HG03025 (cell line): ENCODE data around the gene CD99L2.

Source experiments
- ATAC-seq: cut with Tn5 transposase; IDR thresholded peaks from one replicate; pipeline ENCODE4 v1.9.1; 2021; ENCODE audit warnings: mild to moderate bottlenecking, moderate library complexity; ENCODE audit not compliant: unreplicated experiment, low FRiP score

CD99L2 gene

DNA sequence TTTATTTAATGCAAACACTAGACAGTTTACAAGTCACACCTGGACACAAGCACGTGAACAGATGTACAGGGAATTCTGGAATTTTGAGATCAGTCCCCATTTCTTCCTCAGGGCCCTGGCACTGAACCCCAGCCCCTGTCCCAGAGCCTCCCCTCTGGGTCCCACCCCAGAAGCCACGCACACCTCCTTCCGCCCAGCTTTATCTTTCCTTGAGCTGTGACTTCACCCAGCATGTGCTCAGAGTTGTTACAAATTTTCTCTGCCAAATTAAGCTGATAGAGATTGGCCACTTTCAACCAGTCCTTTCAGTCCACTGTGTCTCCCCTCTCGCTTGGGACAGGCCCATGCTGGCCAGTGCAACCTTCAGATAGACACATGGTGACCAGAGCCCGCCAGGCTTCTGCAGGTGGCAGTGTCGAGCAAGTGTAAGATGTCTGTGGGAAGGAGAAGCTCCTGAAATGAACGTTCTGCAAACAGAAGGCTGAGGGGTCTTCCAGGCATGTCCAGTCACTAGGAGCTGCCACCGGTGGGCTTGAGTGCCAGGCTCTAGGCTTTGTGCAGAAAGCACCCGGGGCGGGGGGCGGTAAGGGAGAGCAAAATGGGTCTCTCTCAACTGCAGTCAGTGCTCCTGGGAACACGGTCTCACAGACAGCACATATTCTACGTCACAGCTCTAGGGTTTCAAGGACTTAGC lies 132.0 kb downstream of the CD99L2 start:
- no peak for ATAC-seq

DNA sequence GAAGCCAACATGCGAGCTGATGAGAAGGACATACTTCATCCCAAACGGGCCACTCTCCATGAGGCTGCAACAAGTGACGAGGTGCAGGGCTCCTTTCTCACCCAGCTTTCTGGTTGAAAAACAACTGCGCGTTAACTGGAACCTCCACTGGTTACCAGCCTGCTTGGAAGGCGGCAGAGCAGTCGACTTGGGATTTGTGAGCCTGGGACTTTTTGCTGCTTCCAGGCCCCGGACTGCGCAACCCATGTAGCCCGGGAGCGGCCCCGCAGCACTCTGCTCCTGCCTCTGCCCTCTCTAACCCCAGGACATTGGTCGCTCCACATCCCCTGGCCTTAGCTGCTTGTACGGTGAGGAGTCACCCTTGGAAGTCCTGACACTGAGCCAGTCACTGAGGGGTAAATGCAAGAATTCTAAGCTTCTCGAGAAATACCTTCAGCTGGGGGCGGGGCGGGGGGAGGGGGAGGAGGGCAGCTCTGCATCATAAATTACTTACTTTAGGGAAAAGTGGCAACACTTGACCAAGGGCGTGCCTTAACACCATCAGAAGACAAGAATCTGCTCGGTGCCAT lies 132.6 kb downstream of the CD99L2 start:
- no peak for ATAC-seq

DNA sequence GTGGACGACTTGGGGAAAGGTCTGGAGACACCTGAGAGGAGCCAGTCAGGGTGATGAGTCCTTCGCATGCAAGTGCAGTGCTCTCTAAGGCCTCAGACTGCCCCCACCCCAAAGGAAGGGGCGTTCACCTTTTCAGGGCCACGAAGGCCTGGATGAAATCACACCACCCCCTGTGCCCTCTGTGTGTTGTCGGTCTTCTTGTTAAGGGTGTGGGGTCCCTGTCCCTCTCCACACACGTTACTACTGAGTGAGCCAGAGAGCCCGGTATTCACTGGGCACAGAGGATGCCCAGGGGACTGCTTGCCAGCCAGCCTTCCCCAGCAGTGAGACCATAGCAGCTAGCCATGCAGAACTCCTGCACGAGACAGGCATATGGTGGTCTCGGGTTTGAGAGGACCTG lies 133.2 kb downstream of the CD99L2 start:
- no peak for ATAC-seq

DNA sequence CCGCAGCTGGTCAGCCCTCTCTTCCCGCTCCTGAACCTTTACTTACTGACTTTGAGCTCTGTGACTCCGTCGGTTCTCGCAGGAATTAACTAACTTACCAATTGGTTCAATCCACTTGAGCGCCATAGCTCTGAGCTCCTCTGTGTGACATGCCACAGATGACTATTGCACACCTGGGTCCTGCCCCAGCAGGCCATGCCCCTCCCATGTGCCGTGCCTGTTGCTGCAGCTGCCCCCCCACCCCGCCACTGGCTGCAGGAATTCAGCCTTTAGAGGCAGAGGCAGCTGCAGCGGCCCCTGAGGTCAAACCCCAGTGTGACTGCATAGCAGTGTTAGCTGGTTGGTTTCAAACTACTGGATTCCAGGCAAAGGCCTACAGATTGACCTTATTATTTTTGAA lies 134.7 kb downstream of the CD99L2 start:
- ATAC-seq: no peak

DNA sequence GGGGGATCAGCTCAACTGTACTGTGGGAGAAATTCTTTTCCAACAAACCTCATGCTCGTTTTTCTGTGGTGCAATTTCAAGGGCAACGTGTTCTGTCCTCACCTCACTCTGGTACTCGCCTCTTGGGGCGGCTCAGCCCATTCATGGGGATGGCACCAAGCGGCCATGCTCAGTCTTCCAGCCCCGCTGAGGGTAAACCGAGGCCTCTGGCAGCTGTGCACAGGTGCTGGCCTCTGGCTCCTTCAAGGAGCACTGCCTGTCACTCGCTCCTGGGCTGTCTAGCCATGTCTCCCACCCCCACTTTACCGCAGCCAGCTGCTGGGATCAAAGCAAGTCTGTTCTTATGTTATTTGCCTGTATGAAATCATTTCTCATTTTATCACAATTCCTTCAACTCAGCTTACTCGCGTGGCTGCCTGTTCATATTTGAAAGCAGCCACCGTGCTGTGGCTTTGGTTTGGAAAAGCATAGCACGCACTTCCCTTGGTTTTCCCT lies 135.1 kb downstream of the CD99L2 start:
- ATAC-seq: no peak

DNA sequence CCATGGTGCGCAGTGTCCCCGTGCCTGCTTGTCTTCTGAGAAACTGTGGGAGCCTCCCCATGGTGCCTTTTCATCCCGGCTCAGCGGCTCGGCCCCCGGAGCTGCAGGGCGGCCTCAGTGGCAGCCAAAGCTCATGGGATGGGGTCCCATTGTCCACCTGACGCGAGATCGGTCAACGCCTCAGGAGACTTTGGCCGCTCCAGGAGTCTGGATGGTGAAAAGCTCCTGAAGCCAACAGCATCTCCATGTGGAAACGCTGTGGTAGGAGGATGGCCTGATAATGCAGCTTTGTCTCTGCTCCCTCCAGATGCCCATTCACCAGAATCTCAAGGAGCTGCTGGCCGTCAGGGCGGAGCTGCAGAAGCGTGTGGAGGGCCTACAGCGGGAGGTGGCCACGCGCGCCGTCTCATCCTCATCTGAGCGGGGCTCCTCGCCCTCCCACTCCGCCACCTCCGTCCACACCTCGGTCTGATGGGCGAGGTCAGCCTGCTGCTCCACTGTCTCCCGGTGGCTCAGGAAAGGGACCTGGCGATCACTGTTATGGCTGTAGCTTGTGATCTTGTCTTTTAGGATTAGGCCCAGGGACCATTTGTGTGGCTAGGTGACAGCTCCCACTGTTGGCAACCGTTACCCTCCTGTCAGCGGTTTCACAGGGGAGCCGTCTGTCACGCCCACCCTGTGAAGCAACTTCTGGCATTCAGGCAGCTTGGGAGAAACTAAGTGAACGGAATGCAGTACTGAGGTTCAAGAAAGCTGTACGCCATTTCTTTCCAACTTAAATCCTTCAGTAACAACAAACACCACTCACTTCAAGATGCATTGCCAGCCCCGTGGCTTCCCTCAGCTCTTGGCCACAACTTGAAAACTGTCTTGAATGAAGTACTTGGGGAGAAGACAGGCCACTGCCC lies 136.0 kb downstream of the CD99L2 start:
- ATAC-seq: no peak

DNA sequence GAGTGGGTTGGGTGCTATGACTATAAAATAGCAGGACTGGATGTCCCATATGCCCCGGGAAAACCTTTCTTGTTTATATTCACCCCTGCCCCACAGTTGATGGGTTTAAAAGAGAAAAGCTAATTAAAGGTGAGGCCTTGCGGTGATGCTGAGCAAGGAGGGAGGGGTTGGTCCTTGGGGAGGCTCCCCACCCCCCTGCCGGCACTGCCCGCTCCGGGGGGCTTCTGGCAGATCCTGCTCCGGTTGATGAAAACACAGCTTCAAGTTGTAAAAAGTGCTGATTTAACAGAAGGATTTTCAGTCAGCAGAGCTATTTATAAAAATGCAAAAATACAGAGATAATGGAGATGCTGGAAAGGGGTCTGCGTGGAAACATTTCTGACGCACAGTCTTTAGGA lies 136.7 kb downstream of the CD99L2 start:
- ATAC-seq: no peak

DNA sequence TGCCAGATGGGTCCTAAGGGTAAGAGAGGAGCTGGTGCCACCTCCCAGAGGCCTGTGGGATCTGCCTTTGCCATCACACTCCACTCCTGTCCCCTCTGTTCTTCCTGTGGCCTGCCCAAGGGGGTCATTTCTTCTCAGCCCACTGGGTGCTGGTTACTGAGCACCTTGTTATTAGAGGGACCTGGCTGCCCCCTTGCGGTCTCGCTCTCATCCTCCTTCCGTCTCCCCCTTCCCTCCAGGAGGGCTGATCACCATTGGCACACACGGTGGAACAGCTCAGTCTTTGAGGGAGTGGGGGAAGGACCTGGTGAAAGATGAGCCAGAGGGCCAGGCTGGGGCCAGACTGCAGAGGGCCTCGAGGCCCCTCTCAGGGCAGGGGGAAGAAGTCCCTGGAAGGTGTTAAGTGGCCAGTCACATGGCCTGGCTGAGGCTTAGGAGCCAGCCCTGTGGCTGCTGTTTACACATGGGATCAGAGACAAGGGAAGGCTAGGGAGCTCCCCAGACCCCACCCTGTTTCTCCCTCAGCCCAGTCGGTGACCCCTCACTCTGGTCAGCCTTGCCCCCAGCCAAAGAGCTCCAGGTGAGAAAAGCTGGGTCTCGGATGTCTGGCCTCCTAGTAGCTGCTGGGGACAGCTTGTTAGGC lies 137.2 kb downstream of the CD99L2 start:
- ATAC-seq: no peak

DNA sequence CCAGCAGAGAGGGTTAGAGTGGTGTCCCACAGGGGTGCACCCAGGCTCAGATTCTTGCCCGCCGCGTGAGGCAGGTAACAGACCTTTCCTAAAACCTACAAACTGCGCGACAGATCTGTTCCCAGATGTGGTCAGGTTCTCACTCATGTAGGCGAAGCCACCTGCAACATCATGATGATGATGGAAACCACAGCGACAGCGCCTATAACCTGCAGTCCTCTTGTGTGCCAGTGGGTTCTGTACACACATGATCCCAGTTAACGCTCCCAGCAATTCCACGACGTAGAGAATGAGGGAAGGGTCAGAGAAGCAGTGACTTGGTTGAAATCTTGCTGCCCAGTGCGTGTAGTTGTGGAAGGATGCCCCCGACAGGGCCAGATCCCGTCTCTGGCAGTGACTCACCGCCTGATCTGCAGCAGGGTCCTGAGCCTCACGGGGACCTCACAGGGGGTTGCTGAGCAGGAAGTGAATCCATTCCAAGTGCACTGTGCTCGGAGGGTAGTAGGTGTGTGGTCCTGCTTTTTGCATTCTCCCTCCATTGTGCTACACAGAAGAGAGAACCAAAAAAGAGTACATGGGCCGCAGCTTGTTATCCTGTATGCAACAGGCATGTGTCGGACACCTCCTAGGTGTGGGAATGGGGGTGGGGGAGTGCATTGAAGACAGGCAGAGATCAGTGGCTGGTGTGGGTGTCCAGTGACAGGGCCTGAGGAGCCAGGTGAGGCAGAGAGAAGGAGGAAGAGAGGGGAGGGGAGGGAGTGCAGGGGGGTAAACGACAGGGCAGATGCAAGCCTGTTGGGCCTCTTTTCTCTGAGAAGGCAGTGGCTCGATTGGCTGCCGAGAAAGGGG lies 138.7 kb downstream of the CD99L2 start:
- no peak for ATAC-seq

DNA sequence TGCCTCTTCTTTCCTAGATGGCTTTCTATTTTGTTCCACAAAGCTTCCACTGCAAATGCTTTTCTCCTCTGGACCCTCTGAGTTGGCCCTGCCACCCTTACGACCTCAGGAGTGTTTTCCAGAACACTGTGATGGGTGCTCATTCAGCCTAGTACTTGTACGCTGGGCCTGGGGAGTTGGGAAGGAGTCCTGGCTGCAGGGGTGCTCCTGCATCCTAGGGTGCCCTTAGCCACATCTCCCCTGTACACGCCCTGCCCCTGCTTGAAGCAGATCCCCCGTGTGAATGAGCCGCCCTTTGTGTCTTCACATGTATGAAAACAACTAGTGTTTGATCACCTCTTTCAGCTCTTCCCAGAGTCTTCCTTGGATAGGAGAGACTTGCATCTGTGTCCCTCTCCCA lies 141.1 kb downstream of the CD99L2 start:
- no peak for ATAC-seq

DNA sequence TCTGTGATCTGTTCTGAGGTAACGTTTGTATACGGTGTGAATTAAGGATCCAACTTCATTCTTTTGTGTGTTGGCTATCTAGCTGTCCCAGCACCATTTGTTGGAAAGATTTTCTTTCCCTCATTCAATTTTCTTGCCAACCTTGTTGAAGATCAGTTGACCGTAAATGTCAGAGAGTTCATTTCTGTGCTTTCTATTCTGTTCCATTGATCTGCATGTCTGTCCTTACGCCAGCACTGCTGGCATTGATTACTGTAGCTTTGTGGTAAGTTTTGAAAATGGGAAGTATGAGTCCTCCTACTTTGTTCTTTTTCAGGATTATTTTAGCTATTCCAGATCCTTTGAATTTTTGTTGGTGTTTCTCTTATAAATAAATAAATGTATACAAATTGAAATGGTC lies 144.5 kb downstream of the CD99L2 start:
- ATAC-seq: no peak

DNA sequence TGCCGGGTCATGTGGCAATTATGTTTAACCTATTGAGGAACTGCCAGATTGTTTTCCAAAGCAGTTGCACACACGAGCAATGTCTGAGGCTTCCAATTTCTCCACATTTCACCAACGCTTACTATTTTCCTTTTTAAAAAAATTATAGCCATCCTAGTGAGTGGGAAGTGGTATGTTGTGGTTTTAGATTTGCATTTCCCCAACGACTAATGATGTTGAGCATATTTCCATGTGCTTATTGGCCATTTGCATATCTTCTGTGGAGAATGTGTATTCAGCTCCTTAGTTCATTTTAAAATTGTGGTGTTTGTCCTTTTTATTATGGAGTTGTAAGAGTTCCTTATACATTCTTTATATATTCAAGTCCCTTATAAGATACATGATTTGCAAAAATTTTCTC lies 145.1 kb downstream of the CD99L2 start:
- no peak for ATAC-seq

DNA sequence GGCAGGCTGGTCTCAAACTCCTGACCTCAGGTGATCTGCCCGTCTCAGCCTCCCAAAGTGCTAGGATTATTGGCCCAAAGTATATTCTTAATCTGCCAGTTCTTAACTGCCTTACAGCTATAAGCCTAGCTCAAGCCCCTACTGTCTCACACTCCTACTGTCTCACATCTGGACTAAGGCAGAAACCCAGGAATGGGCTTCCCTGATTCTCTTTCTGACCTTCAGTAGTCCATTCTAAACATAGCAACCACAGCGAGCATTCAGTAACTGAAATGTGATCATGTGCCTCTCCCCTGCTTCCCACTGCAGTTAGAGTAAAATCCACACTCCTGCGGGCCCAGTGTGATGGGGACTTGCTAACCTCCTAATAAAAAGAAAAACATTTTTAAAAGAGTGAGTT lies 146.3 kb downstream of the CD99L2 start:
- ATAC-seq: no peak

DNA sequence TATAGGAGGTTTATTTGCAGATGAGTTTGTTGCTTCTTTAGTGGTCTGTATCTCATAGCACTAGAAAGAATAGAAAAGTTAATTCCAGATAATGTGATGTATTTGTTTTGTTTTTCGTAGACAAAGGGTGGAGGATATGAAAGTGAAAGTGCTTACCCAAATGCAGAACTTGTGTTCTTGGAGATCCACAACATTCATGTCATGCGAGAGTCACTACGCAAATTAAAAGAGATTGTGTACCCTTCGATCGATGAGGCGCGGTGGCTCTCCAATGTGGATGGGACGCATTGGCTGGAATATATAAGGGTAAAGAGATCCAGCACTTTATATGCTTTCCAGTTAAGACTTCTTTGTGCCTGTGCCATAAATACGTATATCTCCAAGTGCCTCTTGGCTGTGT lies 162.0 kb downstream of the CD99L2 start:
- ATAC-seq: no peak

DNA sequence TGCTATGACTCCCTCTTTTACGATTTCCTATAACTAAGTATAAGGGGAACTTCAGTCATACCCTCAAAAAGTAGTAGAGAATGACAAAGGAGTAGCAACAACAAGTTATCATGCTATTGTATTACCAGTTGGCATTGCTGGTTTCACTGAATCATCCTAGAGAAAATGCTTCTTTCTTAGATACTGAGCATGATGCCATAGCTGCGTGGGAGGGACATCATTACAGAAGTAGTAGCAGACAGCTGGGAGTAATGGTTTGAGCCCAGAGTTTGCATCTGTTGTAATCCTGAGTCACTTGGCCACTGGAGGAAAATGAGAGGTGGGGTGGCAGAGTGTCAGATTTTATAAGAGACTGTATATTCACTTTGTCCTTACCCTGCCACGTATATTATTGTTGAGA lies 166.7 kb downstream of the CD99L2 start:
- no peak for ATAC-seq

DNA sequence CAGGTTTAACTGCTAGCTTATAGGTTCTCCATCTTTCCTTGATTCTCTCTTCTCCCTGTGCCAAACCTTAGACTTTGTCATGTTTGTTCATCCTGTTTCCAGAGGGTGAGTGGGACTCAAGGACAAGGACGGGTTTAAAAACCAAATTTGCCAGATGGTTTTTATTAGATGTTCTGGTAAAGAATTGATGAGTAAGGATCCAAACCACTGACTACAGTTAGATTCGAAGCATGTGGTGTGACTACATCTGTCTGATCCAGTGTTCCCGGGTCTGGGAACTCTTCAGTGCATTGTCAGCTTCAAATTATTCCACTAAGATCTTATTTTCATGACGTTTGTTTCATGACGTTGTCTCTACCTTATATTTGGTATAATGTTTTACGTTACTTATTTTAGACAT lies 167.7 kb downstream of the CD99L2 start:
- ATAC-seq: no peak

DNA sequence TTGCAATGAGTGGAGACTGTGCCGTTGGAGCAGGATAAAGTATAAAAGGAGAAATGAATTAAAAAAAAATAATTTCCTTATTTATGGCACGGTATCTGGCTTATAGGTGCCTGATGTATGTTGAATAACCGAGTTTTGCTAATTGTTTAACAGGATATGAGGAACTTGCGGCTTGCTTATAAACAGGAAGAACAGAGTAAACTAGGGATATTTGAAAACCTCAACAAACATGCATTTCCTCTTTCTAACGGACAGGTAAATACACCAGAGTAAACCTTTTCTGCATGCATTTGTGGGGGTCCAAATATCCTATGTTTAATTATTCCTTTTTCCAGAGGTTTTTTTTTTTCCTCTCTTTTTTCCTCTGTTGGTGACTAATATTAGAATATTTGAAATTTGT lies 168.5 kb downstream of the CD99L2 start:
- ATAC-seq: no peak

DNA sequence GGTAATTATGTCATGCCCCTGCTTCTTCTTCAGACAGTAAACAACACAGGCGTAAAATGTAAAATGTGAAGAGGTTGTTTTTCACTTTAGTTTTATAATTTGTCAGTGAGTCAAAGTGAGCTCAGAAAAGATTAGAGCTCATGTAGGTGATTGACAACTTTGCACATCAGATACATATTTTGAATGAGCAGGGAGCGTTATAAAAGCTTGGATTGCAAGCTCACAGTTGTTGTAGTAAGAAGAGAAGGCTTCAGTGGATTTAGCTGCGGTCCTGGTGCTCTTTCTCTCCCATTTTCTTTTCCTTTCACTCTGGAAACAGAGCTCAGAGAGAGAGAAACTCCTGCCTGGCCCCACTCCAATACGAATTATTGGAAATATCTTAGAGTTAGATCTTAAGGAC lies 178.8 kb downstream of the CD99L2 start:
- no peak for ATAC-seq
